GM12878 (cell line): ENCODE results near the gene CFHR2. TPM values are rescaled to one million over a fixed set of nuclear protein-coding genes. Genes with fewer than 3 reads are reported as not detected.

Source experiments
- ATAC-seq: fragments of 200-7000 bp; cut with Tn5 transposase; 3 replicates; pipeline ENCODE4 v1.9.1; 2020; ENCODE audit warnings: mild to moderate bottlenecking, moderate library complexity
- BruUV-seq: library from RNA; stranded (reverse); fragments of 400-500 nt; replicated peaks from 2 replicates; lab custom pipeline; 2021; lab: Mats Ljungman, UMichigan
- CTCF ChIA-PET: fragments of 300-600 bp; sonication (Branson Sonifier 250); formaldehyde crosslinking; extraction: SDS; loops from one replicate; lab custom pipeline; 2021; ENCODE audit warnings: inconsistent platforms; lab: Yijun Ruan, JAX
- POLR2A ChIA-PET: fragments of 350-600 bp; formaldehyde crosslinking; extraction: SDS; loops from one replicate; lab custom pipeline; 2021; ENCODE audit warnings: inconsistent platforms; lab: Charles Lee
- RAD21 ChIA-PET: fragments of 300-600 bp; sonication (Branson Sonifier 250); formaldehyde crosslinking; loops from one replicate; lab custom pipeline; 2023; ENCODE audit warnings: antibody characterized with exemption; ENCODE audit not compliant: unreplicated experiment; lab: Charles Lee
- SMC1A ChIA-PET: fragments of 300-600 bp; sonication (Branson Sonifier 250); formaldehyde crosslinking; loops from one replicate; lab custom pipeline; 2023; ENCODE audit not compliant: unreplicated experiment, uncharacterized antibody; lab: Charles Lee
- DNase-seq: peaks from one replicate; pipeline ENCODE4 v3.0.0-alpha.2; 2011; ENCODE audit warnings: low read depth, low spot score
- FAIRE-seq: peaks from 3 replicates; lab custom pipeline; 2011; peaks lifted over from hg19 to GRCh38; lab: Jason Lieb, UNC
- H2AFZ ChIP-seq: 2 replicates; pipeline ENCODE4 v1.6.0; 2011; ENCODE audit warnings: low read depth, low read length, control low read depth; ENCODE audit not compliant: control insufficient read depth
- H3K27ac ChIP-seq: 2 replicates; pipeline ENCODE4 v1.5.1; 2011; ENCODE audit warnings: control low read depth; ENCODE audit not compliant: control insufficient read depth, insufficient read depth
- H3K27me3 ChIP-seq, 2 experiments: replicated peaks in 1 of 2; 2 replicates each; pipeline versions ENCODE4 v1.6.0 to v1.6.1; 2011; ENCODE audit warnings: low read length in 1 of 2; ENCODE audit not compliant: control insufficient read depth in 2 of 2, insufficient read depth in 2 of 2
- H3K36me3 ChIP-seq, 2 experiments: 2 replicates each; pipeline ENCODE4 v1.5.1; 2011; ENCODE audit warnings: low read length in 1 of 2; ENCODE audit not compliant: control insufficient read depth in 2 of 2, insufficient read depth in 2 of 2
- H3K4me1 ChIP-seq: 2 replicates; pipeline ENCODE4 v1.6.1; 2011; ENCODE audit warnings: mild to moderate bottlenecking, low read length, moderate library complexity, mixed read lengths; ENCODE audit not compliant: control insufficient read depth, insufficient read depth
- H3K4me2 ChIP-seq: 2 replicates; pipeline ENCODE4 v1.6.0; 2011; ENCODE audit warnings: control low read depth; ENCODE audit not compliant: control insufficient read depth, insufficient read depth
- H3K4me3 ChIP-seq: fragments of 200-600 bp; sonication (generic); 2 replicates; pipeline ENCODE4 v1.5.1; 2016
- H3K79me2 ChIP-seq: 2 replicates; pipeline ENCODE4 v1.6.0; 2011; ENCODE audit warnings: low read length; ENCODE audit not compliant: control insufficient read depth, insufficient read depth
- H3K9ac ChIP-seq: 2 replicates; pipeline ENCODE4 v1.8.0; 2011; ENCODE audit warnings: low read length, control low read depth, mixed read lengths; ENCODE audit not compliant: control insufficient read depth, insufficient read depth
- H3K9me3 ChIP-seq: replicated peaks from 3 replicates; pipeline ENCODE4 v1.5.1; 2011; ENCODE audit warnings: mild to moderate bottlenecking, low read length; ENCODE audit not compliant: control insufficient read depth, insufficient read depth
- H4K20me1 ChIP-seq: 2 replicates; pipeline ENCODE4 v1.6.0; 2011; ENCODE audit not compliant: control insufficient read depth, insufficient read depth
- BCLAF1 ChIP-seq: fragments of 450-650 bp; IDR thresholded peaks from 2 replicates; pipeline ENCODE4 v1.6.1; 2017; ENCODE audit warnings: antibody characterized with exemption, mild to moderate bottlenecking, moderate library complexity
- CHD2 ChIP-seq: IDR thresholded peaks from 2 replicates; pipeline ENCODE4 v1.6.1; 2011; ENCODE audit warnings: low read depth, low read length, improper control_type of control experiment, borderline replicate concordance
- CREM ChIP-seq: IDR thresholded peaks from 2 replicates; pipeline ENCODE4 v1.6.1; 2014; ENCODE audit warnings: antibody characterized with exemption, low read depth
- EED ChIP-seq: sonication (generic); IDR thresholded peaks from 2 replicates; pipeline ENCODE4 v1.6.1; 2016; ENCODE audit warnings: antibody characterized with exemption, low read depth
- KDM1A ChIP-seq: fragments of 200-600 bp; sonication (generic); IDR thresholded peaks from 2 replicates; pipeline ENCODE4 v1.6.1; 2016; ENCODE audit warnings: borderline replicate concordance
- NFYA ChIP-seq: IDR thresholded peaks from 2 replicates; pipeline ENCODE4 v1.6.1; 2011; ENCODE audit warnings: low read depth, mild to moderate bottlenecking, low read length, improper control_type of control experiment, borderline replicate concordance
- NR2C1 ChIP-seq: fragments of 450-650 bp; IDR thresholded peaks from 2 replicates; pipeline ENCODE4 v1.6.1; 2017; ENCODE audit warnings: antibody characterized with exemption, mild to moderate bottlenecking, moderate library complexity
- PAX8 ChIP-seq: fragments of 450-650 bp; IDR thresholded peaks from 2 replicates; pipeline ENCODE4 v1.6.1; 2017; ENCODE audit warnings: mild to moderate bottlenecking, moderate library complexity
- RAD21 ChIP-seq: IDR thresholded peaks from 2 replicates; pipeline ENCODE4 v1.6.1; 2011; ENCODE audit warnings: mild to moderate bottlenecking, low read depth, low read length, moderate library complexity; ENCODE audit not compliant: insufficient read depth
- RFX5 ChIP-seq: IDR thresholded peaks from 2 replicates; pipeline ENCODE4 v1.6.1; 2011; ENCODE audit warnings: low read depth, low read length, improper control_type of control experiment
- STAT3 ChIP-seq: IDR thresholded peaks from 2 replicates; pipeline ENCODE4 v1.6.1; 2011; ENCODE audit warnings: low read depth, low read length, improper control_type of control experiment
- TARDBP ChIP-seq: IDR thresholded peaks from 2 replicates; pipeline ENCODE4 v1.6.1; 2016; ENCODE audit warnings: borderline replicate concordance
- TCF3 ChIP-seq: IDR thresholded peaks from 2 replicates; pipeline ENCODE4 v1.6.1; 2012; ENCODE audit warnings: low read depth, mild to moderate bottlenecking, low read length, borderline replicate concordance; ENCODE audit not compliant: insufficient read depth
- ZNF24 ChIP-seq: fragments of 450-650 bp; IDR thresholded peaks from 2 replicates; pipeline ENCODE4 v1.6.1; 2017; ENCODE audit warnings: antibody characterized with exemption, mild to moderate bottlenecking
- ZNF384 ChIP-seq: IDR thresholded peaks from 2 replicates; pipeline ENCODE4 v1.6.1; 2012; ENCODE audit warnings: low read depth, mild to moderate bottlenecking, low read length, improper control_type of control experiment, borderline replicate concordance
- WGBS: methylation state at CpG from one replicate; pipeline ENCODE4 v1.1.6; 2016; ENCODE audit warnings: low lambda C conversion rate; ENCODE audit not compliant: insufficient replicate concordance, insufficient coverage; ENCODE audit errors: missing lambda C conversion rate; 5-methylcytosine and 5-hydroxymethylcytosine counted together
- in situ Hi-C: fragments of 300-500 bp; cut with MboI; formaldehyde crosslinking; loops from 9 replicates; pipeline ENCODE4 v1.14.3; 2018; ENCODE audit warnings: mixed read lengths
- intact Hi-C: fragments of 100-400 bp; cut with micrococcal nuclease; formaldehyde crosslinking; loops from one replicate; pipeline ENCODE4 v1.14.2; 2022; ENCODE audit not compliant: unreplicated experiment
- polyA plus RNA-seq, 11 experiments: library from polyadenylated mRNA; depleted of rRNA in 4 of 11; unstranded in 6 of 11; stranded (reverse) in 5 of 11; fragments of >200 nt; fragmentation: Nextera tagmentation in 4 of 11; fragmentation: Illumina TruSeq in 1 of 11; extraction: Ambion mirVana in 4 of 11; extraction: Trizol in 1 of 11; gene quantifications; 1 replicate in 1 of 11; 2 replicates in 10 of 11; pipeline versions ENCODE4 v1.2.1 to v1.2.3, GENCODE V29; 2011 to 2016; ENCODE audit warnings: inconsistent platforms in 2 of 11, missing spikeins in 2 of 11, low read depth in 1 of 11
- total RNA-seq, 4 experiments: library from RNA; depleted of rRNA in 3 of 4; stranded (reverse); fragments of >200 nt in 3 of 4; fragmentation: Illumina TruSeq in 1 of 4; extraction: Trizol in 1 of 4; gene quantifications; 2 replicates each; pipeline versions ENCODE4 v1.2.1 to v1.2.3, GENCODE V29; 2013 to 2021
- TF ChIP-seq, protein P1 (sequence below): IDR thresholded peaks from 2 replicates; pipeline ENCODE4 v1.6.1; 2011; ENCODE audit warnings: mild to moderate bottlenecking, low read depth, low read length, moderate library complexity; ENCODE audit not compliant: insufficient replicate concordance

Gene CFHR2
- total and polyA plus RNA-seq, 10 of the 15 experiments (the other 5 are each of a cell fraction or from before 2014, with no cell fraction given): not detected

GRCh38 chr1:197003132-197003531 is 59.6 kb downstream of the CFHR2 start:
- Histone ChIP-seq H3K79me2 (no peaks in the 10 kb centered on the region), H3K27me3 (no peaks in the 10 kb centered on the region), H3K4me1 (no peaks in the 10 kb centered on the region), H4K20me1 (no peaks in the 10 kb centered on the region), H3K4me3 (no peak overlapping the region), H3K4me2 (no peak overlapping the region), H3K27ac (no peak overlapping the region), H2AFZ (no peak overlapping the region), H3K9me3 (no peaks in the 10 kb centered on the region), H3K9ac (no peak overlapping the region), H3K36me3 (no peaks in the 10 kb centered on the region)
- TF ChIP-seq EED (no peak), CREM (no peak), KDM1A (no peak), RFX5 (no peak), STAT3 (no peak), CHD2 (no peak), PAX8 (no peak)
- TF ChIP-seq, protein P1, sequence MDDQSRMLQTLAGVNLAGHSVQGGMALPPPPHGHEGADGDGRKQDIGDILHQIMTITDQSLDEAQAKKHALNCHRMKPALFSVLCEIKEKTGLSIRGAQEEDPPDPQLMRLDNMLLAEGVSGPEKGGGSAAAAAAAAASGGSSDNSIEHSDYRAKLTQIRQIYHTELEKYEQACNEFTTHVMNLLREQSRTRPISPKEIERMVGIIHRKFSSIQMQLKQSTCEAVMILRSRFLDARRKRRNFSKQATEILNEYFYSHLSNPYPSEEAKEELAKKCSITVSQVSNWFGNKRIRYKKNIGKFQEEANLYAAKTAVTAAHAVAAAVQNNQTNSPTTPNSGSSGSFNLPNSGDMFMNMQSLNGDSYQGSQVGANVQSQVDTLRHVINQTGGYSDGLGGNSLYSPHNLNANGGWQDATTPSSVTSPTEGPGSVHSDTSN: no peak
- in situ Hi-C loops: no loop called here
- POLR2A ChIA-PET: no interaction called here
- FAIRE-seq (no peak), ATAC-seq (no peak), DNase-seq (no peak)
- CTCF ChIA-PET: no interaction called here
- BruUV-seq: no TSS peak
- intact Hi-C loops: no loop called here
- SMC1A ChIA-PET: no interaction called here
- RAD21 ChIA-PET: no interaction called here
- WGBS: 3% methylated on average over 2 of the region's 2 CpGs

DNA sequence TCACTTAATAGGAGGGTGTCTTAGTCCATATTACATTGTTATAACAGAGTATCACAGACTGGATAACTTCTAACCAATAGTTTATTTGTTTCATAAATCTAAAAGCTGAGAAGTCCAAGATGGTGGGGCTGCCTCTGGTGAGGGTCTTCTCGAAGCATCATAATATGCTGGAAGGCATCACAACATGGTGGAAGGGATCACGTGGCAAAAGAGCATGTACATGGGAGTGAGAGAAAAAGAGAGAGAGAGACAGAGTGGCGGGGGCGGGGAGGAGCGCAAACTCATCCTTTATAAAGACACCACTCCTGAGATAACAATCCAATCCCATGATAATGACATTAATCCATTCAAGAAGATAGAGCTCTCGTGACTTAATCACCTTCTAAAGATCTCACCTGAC is 65.3 kb downstream of the CFHR2 start:
- no TSS peak for BruUV-seq
- RAD21 ChIA-PET: no interaction called here
- CTCF ChIA-PET: no interaction called here
- TF ChIP-seq BCLAF1 (no peak), RAD21 (no peak), ZNF384 (no peak), TARDBP (no peak), NR2C1 (no peak), NFYA (no peak), PAX8 (no peak), ZNF24 (no peak), TCF3 (no peak)

More for the DNA sequence above, 65.3 kb downstream of the CFHR2 start:
- H3K4me3 ChIP-seq: no peak overlapping the region
- FAIRE-seq (no peak), ATAC-seq (no peak), DNase-seq (no peak)
- no peak overlapping the region for H3K4me2 ChIP-seq
- in situ Hi-C loops: no loop called here
- SMC1A ChIA-PET: no interaction called here
- H3K36me3 ChIP-seq: no peaks in the 10 kb centered on the region
- POLR2A ChIA-PET: interaction anchor here (0.7 kb wide), 1 partner anchor 107 kb away, joined by 3 read pairs; no protein-coding TSS in a partner anchor
- no peaks in the 10 kb centered on the region for H3K4me1 ChIP-seq
- no peaks in the 10 kb centered on the region for H3K27me3 ChIP-seq
- H3K9me3 ChIP-seq: no peaks in the 10 kb centered on the region
- no peak overlapping the region for H2AFZ ChIP-seq
- no peaks in the 10 kb centered on the region for H4K20me1 ChIP-seq
- intact Hi-C loops: no loop called here
- 59% methylated on average over 6 of the region's 6 CpGs for WGBS
- H3K27ac ChIP-seq: no peak overlapping the region
- no peak overlapping the region for H3K9ac ChIP-seq
- H3K79me2 ChIP-seq: no peaks in the 10 kb centered on the region
